ENCODE measurements around the gene GBE1.

GBE1 gene

GRCh38 chr3:81723732-81724313 lies 37.6 kb downstream of the GBE1 start:
- Histone ChIP-seq H4K20me1 (ENCODE audit: low read depth, low read length) (no peaks in the 10 kb centered on the region), H3K27me3 (ENCODE audit: low read length) (no peaks in the 10 kb centered on the region), H3K4me2 (ENCODE audit: low read depth, low read length, poor library complexity, severe bottlenecking) (no peak overlapping the region), H3K9ac (ENCODE audit: low read length) (no peak overlapping the region), H3K79me2 (ENCODE audit: insufficient read depth, low read length) (no peaks in the 10 kb centered on the region), H3F3A (ENCODE audit: insufficient read depth) (no peaks in the 10 kb centered on the region; the same call in 1 of the 2 replicates), H3K9me3 (ENCODE audit: insufficient read depth, low read length) (no peaks in the 10 kb centered on the region), H2AFZ (ENCODE audit: low read depth, low read length, severe bottlenecking) (no peak overlapping the region), H3K9me2 (replicated peaks; ENCODE audit: insufficient read depth, low read length) (no peaks in the 10 kb centered on the region), H3K27ac (ENCODE audit: low read depth, low read length) (no peak overlapping the region), H3K4me3 (ENCODE audit: insufficient read depth, low read length, poor library complexity, severe bottlenecking) (no peak overlapping the region), H3K36me3 (ENCODE audit: low read length) (no peaks in the 10 kb centered on the region)
- TF ChIP-seq CTCF (IDR thresholded peaks at IDR 0.05; ENCODE audit: insufficient read depth, low read length, poor library complexity, severe bottlenecking) (no peak), EZH2phosphoT487 (conservative IDR thresholded peaks at IDR 0.05; ENCODE audit: low read length) (no peak)

- Histone ChIP-seq H4K20me1 (ENCODE audit: low read depth, low read length) (no peaks in the 10 kb centered on the region), H3K27me3 (ENCODE audit: low read length) (no peaks in the 10 kb centered on the region), H3K79me2 (ENCODE audit: insufficient read depth, low read length) (no peaks in the 10 kb centered on the region), H3K4me2 (ENCODE audit: low read depth, low read length, poor library complexity, severe bottlenecking) (no peak overlapping the region), H3K9ac (ENCODE audit: low read length) (no peak overlapping the region), H3K9me3 (ENCODE audit: insufficient read depth, low read length) (no peaks in the 10 kb centered on the region), H3K9me2 (replicated peaks; ENCODE audit: insufficient read depth, low read length) (no peaks in the 10 kb centered on the region), H2AFZ (ENCODE audit: low read depth, low read length, severe bottlenecking) (no peak overlapping the region), H3F3A (ENCODE audit: insufficient read depth) (no peaks in the 10 kb centered on the region), H3K27ac (ENCODE audit: low read depth, low read length) (no peak overlapping the region), H3K36me3 (ENCODE audit: low read length) (no peaks in the 10 kb centered on the region), H3K4me3 (ENCODE audit: insufficient read depth, low read length, poor library complexity, severe bottlenecking) (no peak overlapping the region)
- TF ChIP-seq CTCF (IDR thresholded peaks at IDR 0.05; ENCODE audit: insufficient read depth, low read length, poor library complexity, severe bottlenecking) (no peak), EZH2phosphoT487 (conservative IDR thresholded peaks at IDR 0.05; ENCODE audit: low read length) (no peak)
These were observed 43.1 kb downstream of the GBE1 start for GRCh38 chr3:81718311-81718710.

- Histone ChIP-seq H3K79me2 (ENCODE audit: insufficient read depth, low read length) (no peaks in the 10 kb centered on the region), H3K27me3 (ENCODE audit: low read length) (no peaks in the 10 kb centered on the region), H3K9me3 (ENCODE audit: insufficient read depth, low read length) (no peaks in the 10 kb centered on the region), H3F3A (ENCODE audit: insufficient read depth) (no peaks in the 10 kb centered on the region), H4K20me1 (ENCODE audit: low read depth, low read length) (no peaks in the 10 kb centered on the region), H3K9me2 (replicated peaks; ENCODE audit: insufficient read depth, low read length) (no peaks in the 10 kb centered on the region), H2AFZ (ENCODE audit: low read depth, low read length, severe bottlenecking) (no peak overlapping the region), H3K4me2 (ENCODE audit: low read depth, low read length, poor library complexity, severe bottlenecking) (no peak overlapping the region), H3K27ac (ENCODE audit: low read depth, low read length) (no peak overlapping the region), H3K4me3 (ENCODE audit: insufficient read depth, low read length, poor library complexity, severe bottlenecking) (no peak overlapping the region), H3K9ac (ENCODE audit: low read length) (no peak overlapping the region), H3K36me3 (ENCODE audit: low read length) (no peaks in the 10 kb centered on the region)
- TF ChIP-seq EZH2phosphoT487 (conservative IDR thresholded peaks at IDR 0.05; ENCODE audit: low read length) (no peak), CTCF (IDR thresholded peaks at IDR 0.05; ENCODE audit: insufficient read depth, low read length, poor library complexity, severe bottlenecking) (no peak)
These were observed 44.5 kb downstream of the GBE1 start for GRCh38 chr3:81716870-81717509.

All from SU-DHL-6 (cell line).